H1 (cell line): Measurements from ENCODE around the gene RASAL1. TPM values are rescaled to one million over a fixed set of nuclear protein-coding genes. Genes with fewer than 3 reads are reported as not detected.

Experiments
- CTCF ChIA-PET: fragments of 300-600 bp; sonication (Branson Sonifier 250); formaldehyde crosslinking; loops from one replicate; lab custom pipeline; 2021; ENCODE audit not compliant: partially characterized antibody; lab: Charles Lee
- POLR2A ChIA-PET: fragments of 300-600 bp; sonication (Branson Sonifier 250); formaldehyde crosslinking; loops from one replicate; lab custom pipeline; 2021; ENCODE audit warnings: inconsistent platforms; ENCODE audit not compliant: partially characterized antibody; lab: Charles Lee
- DNase-seq, 2 experiments: peaks; one replicate each; pipeline versions ENCODE4 v3.0.0 to v3.0.0-alpha.2; 2010 to 2022; ENCODE audit warnings: low spot score in 2 of 2, low read depth in 1 of 2, mixed read lengths in 1 of 2
- FAIRE-seq: peaks from 2 replicates; lab custom pipeline; 2011; peaks lifted over from hg19 to GRCh38; lab: Jason Lieb, UNC
- H2AFZ ChIP-seq: 2 replicates; pipeline ENCODE4 v1.8.1; 2012; ENCODE audit warnings: low read length, inconsistent platforms
- H2AK5ac ChIP-seq: 2 replicates; pipeline ENCODE4 v1.6.1; 2013; ENCODE audit warnings: low read depth, low read length
- H2BK120ac ChIP-seq: replicated peaks from 2 replicates; pipeline ENCODE3; 2013; ENCODE audit warnings: low read depth, low read length, inconsistent platforms
- H2BK12ac ChIP-seq: 2 replicates; pipeline ENCODE4 v1.6.1; 2013; ENCODE audit warnings: low read depth, low read length
- H2BK15ac ChIP-seq: 2 replicates; pipeline ENCODE4 v1.6.1; 2013; ENCODE audit warnings: low read length
- H2BK20ac ChIP-seq: 2 replicates; pipeline ENCODE4 v1.6.1; 2013; ENCODE audit warnings: low read length
- H2BK5ac ChIP-seq: 2 replicates; pipeline ENCODE4 v1.6.1; 2013; ENCODE audit warnings: low read depth, low read length
- H3K14ac ChIP-seq: 2 replicates; pipeline ENCODE4 v1.6.1; 2013; ENCODE audit warnings: inconsistent platforms; ENCODE audit not compliant: insufficient read length
- H3K18ac ChIP-seq: 2 replicates; pipeline ENCODE4 v1.6.1; 2013; ENCODE audit warnings: low read length; ENCODE audit errors: extremely low read depth
- H3K23ac ChIP-seq: 2 replicates; pipeline ENCODE4 v1.6.1; 2013; ENCODE audit warnings: inconsistent platforms; ENCODE audit not compliant: insufficient read length
- H3K23me2 ChIP-seq: 2 replicates; pipeline ENCODE4 v1.6.1; 2013; ENCODE audit warnings: low read depth, low read length
- H3K27ac ChIP-seq: 2 replicates; pipeline ENCODE4 v1.6.1; 2011; ENCODE audit warnings: low read depth, low read length, inconsistent platforms
- H3K27me3 ChIP-seq, 4 experiments: replicated peaks in 1 of 4; 1 replicate in 1 of 4; 2 replicates in 3 of 4; pipeline versions ENCODE4 v1.6.1 to v1.8.1; 2011 to 2013; ENCODE audit warnings: low read length in 3 of 4, mild to moderate bottlenecking in 3 of 4, inconsistent platforms in 2 of 4, mixed read lengths in 2 of 4, moderate library complexity in 1 of 4; ENCODE audit not compliant: control insufficient read depth in 3 of 4, insufficient read depth in 3 of 4; ENCODE audit errors: extremely low read depth in 1 of 4
- H3K36me3 ChIP-seq, 4 experiments: 2 replicates each; pipeline versions ENCODE4 v1.6.1 to v1.8.1; 2011 to 2013; ENCODE audit warnings: mild to moderate bottlenecking in 4 of 4, low read length in 3 of 4, moderate library complexity in 2 of 4, control low read depth in 1 of 4, inconsistent platforms in 1 of 4; ENCODE audit not compliant: insufficient read depth in 4 of 4, control insufficient read depth in 2 of 4
- H3K4ac ChIP-seq: replicated peaks from 2 replicates; pipeline ENCODE3; 2013; ENCODE audit warnings: low read length, low read depth, mixed read lengths, inconsistent platforms; ENCODE audit not compliant: insufficient read length
- H3K4me1 ChIP-seq, 4 experiments: replicated peaks in 1 of 4; 1 replicate in 1 of 4; 2 replicates in 3 of 4; pipeline versions ENCODE4 v1.6.1 to v1.8.1; 2011 to 2013; ENCODE audit warnings: low read length in 3 of 4, inconsistent platforms in 2 of 4, mixed read lengths in 1 of 4; ENCODE audit not compliant: insufficient read depth in 4 of 4, control insufficient read depth in 3 of 4
- H3K4me2 ChIP-seq, 2 experiments: 2 replicates each; pipeline versions ENCODE4 v1.6.1 to v1.8.1; 2011 to 2013; ENCODE audit warnings: low read depth in 2 of 2, low read length in 2 of 2, control low read depth in 1 of 2, inconsistent platforms in 1 of 2, mild to moderate bottlenecking in 1 of 2; ENCODE audit not compliant: insufficient read depth in 1 of 2
- H3K4me3 ChIP-seq, 4 experiments: fragments of 200-600, 300-600 bp in 1 of 4; sonication (generic), shearing (Covaris generic), sonication (Bioruptor Twin) in 1 of 4; 2 replicates each; pipeline versions ENCODE4 v1.5.1 to v1.8.1; 2011 to 2016; ENCODE audit warnings: low read length in 4 of 4, low read depth in 3 of 4, control low read depth in 2 of 4, inconsistent platforms in 2 of 4, mild to moderate bottlenecking in 2 of 4, mixed read lengths in 1 of 4, moderate library complexity in 1 of 4; ENCODE audit not compliant: insufficient read depth in 2 of 4; ENCODE audit errors: extremely low read depth in 1 of 4
- H3K56ac ChIP-seq: replicated peaks from 2 replicates; pipeline ENCODE3; 2013; ENCODE audit warnings: low read depth, mild to moderate bottlenecking, mixed read lengths, low read length, inconsistent platforms; ENCODE audit not compliant: insufficient read length
- H3K79me1 ChIP-seq: 2 replicates; pipeline ENCODE4 v1.6.1; 2013; ENCODE audit warnings: low read depth, low read length, control low read depth
- H3K79me2 ChIP-seq, 2 experiments: 2 replicates each; pipeline versions ENCODE4 v1.6.1 to v1.8.1; 2012 to 2013; ENCODE audit warnings: low read length in 2 of 2, mild to moderate bottlenecking in 2 of 2, inconsistent platforms in 1 of 2; ENCODE audit not compliant: insufficient read depth in 2 of 2, control insufficient read depth in 1 of 2
- H3K9ac ChIP-seq, 4 experiments: replicated peaks in 1 of 4; 1 replicate in 1 of 4; 2 replicates in 3 of 4; pipeline versions ENCODE4 v1.6.1 to v1.8.1; 2011 to 2013; ENCODE audit warnings: low read depth in 3 of 4, low read length in 3 of 4, control low read depth in 2 of 4, mild to moderate bottlenecking in 2 of 4, moderate library complexity in 2 of 4, inconsistent platforms in 1 of 4; ENCODE audit errors: extremely low read depth in 1 of 4
- H3K9me3 ChIP-seq, 2 experiments: 2 replicates each; pipeline versions ENCODE4 v1.6.1 to v1.8.1; 2012 to 2013; ENCODE audit warnings: mild to moderate bottlenecking in 2 of 2, moderate library complexity in 2 of 2, control low read depth in 1 of 2, inconsistent platforms in 1 of 2, low read depth in 1 of 2, low read length in 1 of 2, mixed read lengths in 1 of 2; ENCODE audit not compliant: insufficient read depth in 2 of 2
- H4K20me1 ChIP-seq, 2 experiments: replicated peaks in 1 of 2; 2 replicates each; pipeline versions ENCODE3 to v1.8.1; 2011 to 2013; ENCODE audit warnings: inconsistent platforms in 2 of 2, low read length in 2 of 2, mild to moderate bottlenecking in 1 of 2; ENCODE audit not compliant: insufficient read depth in 2 of 2, control insufficient read depth in 1 of 2
- H4K5ac ChIP-seq: 2 replicates; pipeline ENCODE4 v1.6.1; 2013; ENCODE audit warnings: low read length, low read depth, mixed read lengths, inconsistent platforms; ENCODE audit not compliant: insufficient read length
- H4K8ac ChIP-seq: 2 replicates; pipeline ENCODE4 v1.8.0; 2013; ENCODE audit warnings: mild to moderate bottlenecking, moderate library complexity, low read length, inconsistent platforms; ENCODE audit not compliant: insufficient read depth; ENCODE audit errors: extremely low read depth
- H4K91ac ChIP-seq: replicated peaks from 2 replicates; pipeline ENCODE3; 2013; ENCODE audit warnings: low read length, mixed read lengths, inconsistent platforms; ENCODE audit not compliant: insufficient read length
- E2F6 ChIP-seq: IDR thresholded peaks from 2 replicates; pipeline ENCODE4 v1.6.1; 2012; ENCODE audit warnings: inconsistent platforms
- RBBP5 ChIP-seq: IDR thresholded peaks from 2 replicates; pipeline ENCODE4 v1.7.1; 2012; ENCODE audit warnings: low read depth, mild to moderate bottlenecking, inconsistent platforms, low read length, moderate library complexity, borderline replicate concordance
- RFX5 ChIP-seq: IDR thresholded peaks from 2 replicates; pipeline ENCODE4 v1.6.1; 2011; ENCODE audit warnings: low read depth, low read length, improper control_type of control experiment, borderline replicate concordance
- whole genome bisulfite sequencing, 2 experiments: shearing (Covaris generic) in 1 of 2; methylation state at CpG; one replicate each; pipeline versions ENCODE4 v1.1.6 to v1.1.7; 2013 to 2015; ENCODE audit warnings: low lambda C conversion rate in 2 of 2, mixed read lengths in 2 of 2, inconsistent platforms in 1 of 2, low coverage in 1 of 2, missing lambda C conversion rate in 1 of 2; ENCODE audit not compliant: insufficient replicate concordance in 2 of 2, insufficient coverage in 1 of 2, insufficient read length in 1 of 2; ENCODE audit errors: extremely low coverage in 1 of 2, missing lambda C conversion rate in 1 of 2; 5-methylcytosine and 5-hydroxymethylcytosine counted together
- polyA plus RNA-seq, 7 experiments: library from polyadenylated mRNA; depleted of rRNA in 3 of 7; stranded (reverse) in 5 of 7; unstranded in 2 of 7; fragments of >200 nt in 5 of 7; fragments of 200-250 nt in 2 of 7; gene quantifications; 1 replicate in 5 of 7; 2 replicates in 1 of 7; 4 replicates in 1 of 7; pipeline versions ENCODE4 v1.2.1 to v1.2.3, GENCODE V29; 2011 to 2013; ENCODE audit warnings: missing spikeins in 2 of 7, mixed read lengths in 2 of 7
- total RNA-seq: library from RNA; stranded (reverse); fragmentation: NEBNext Ultra II Directional; extraction: Animal tissue kit (Norgen Biotek cat#: 25700); gene quantifications from 2 replicates; pipeline ENCODE4 v1.2.1, GENCODE V29; 2021

The RASAL1 gene
- total and polyA plus RNA-seq, 2 of the 8 experiments (the other 6 are each of a cell fraction or from before 2014, with no cell fraction given) = 3.7 to 5.0 TPM

GRCh38 chr12:113105606-113106271 is 29.8 kb downstream of the RASAL1 start:
- no peak overlapping the region for H3K4me3 ChIP-seq
- H3K18ac ChIP-seq = no peak overlapping the region
- no peaks in the 10 kb centered on the region for H3K79me2 ChIP-seq
- no peak overlapping the region for H2BK12ac ChIP-seq
- no peaks in the 10 kb centered on the region for H4K20me1 ChIP-seq
- H3K9ac ChIP-seq = no peak overlapping the region
- H3K36me3 ChIP-seq = no peaks in the 10 kb centered on the region
- no peak overlapping the region for H3K14ac ChIP-seq
- TF ChIP-seq RFX5 (no peak), RBBP5 (no peak), E2F6 (no peak)
- no peaks in the 10 kb centered on the region for H3K9me3 ChIP-seq
- no peak overlapping the region; the same call in 1 of the 2 replicates for H4K8ac ChIP-seq
- H4K5ac ChIP-seq = no peak overlapping the region
- H2BK20ac ChIP-seq = no peak overlapping the region
- peaks cover 0 to 3% (median 1%) of the 10 kb centered on the region in 4 experiments; a peak in 2 of 7 replicates for H3K4me1 ChIP-seq
- H3K23ac ChIP-seq = no peak overlapping the region
- H3K23me2 ChIP-seq = peaks cover 2% of the 10 kb centered on the region; the same call in 1 of the 2 replicates
- H3K56ac ChIP-seq = no peak overlapping the region
- 77% methylated on average over 12 of the region's 15 CpGs; no CpG with 5 or more reads in 1 of the 2 experiments for WGBS, 2 experiments
- no peak overlapping the region for H2AK5ac ChIP-seq
- H2BK15ac ChIP-seq = no peak overlapping the region
- no peak overlapping the region for H2AFZ ChIP-seq
- no peak overlapping the region for H3K4me2 ChIP-seq
- DNase-seq = no peak
- POLR2A ChIA-PET = interaction anchor here (4.4 kb wide), 1 partner anchor 14 kb away, joined by 14 read pairs; no protein-coding TSS in a partner anchor
- no peaks in the 10 kb centered on the region for H3K79me1 ChIP-seq
- no peak overlapping the region for H2BK120ac ChIP-seq
- no peak overlapping the region for H4K91ac ChIP-seq
- H2BK5ac ChIP-seq = no peak overlapping the region
- H3K4ac ChIP-seq = no peak overlapping the region
- CTCF ChIA-PET = interaction anchor here (0.6 to 2.1 kb wide), 6 partner anchors 8 to 221 kb away, joined by 3 to 14 read pairs (median 4); no protein-coding TSS in a partner anchor
- H3K27me3 ChIP-seq = 0 out of 7 replicates have a peak, but pooled peaks cover 0 to 2% (median 0%) of the 10 kb centered on the region in 4 experiments
- no peak overlapping the region for H3K27ac ChIP-seq
- no peak for FAIRE-seq
